Frontal cortex (tissue), 4 donors: ENCODE data around the gene MET. TPM values are rescaled to one million over a fixed set of nuclear protein-coding genes. Genes with fewer than 3 reads are reported as not detected.

Experiments
- DNase-seq, 2 donors: peaks; one replicate each; pipeline ENCODE4 v3.0.0; 2012; ENCODE audit warnings: low spot score in 2 of 2
- FAIRE-seq: peaks from 2 replicates; lab custom pipeline; 2012; peaks lifted over from hg19 to GRCh38; lab: Jason Lieb, UNC
- total RNA-seq: library from RNA; depleted of rRNA; stranded (reverse); fragments of >200 nt; gene quantifications from one replicate; pipeline ENCODE4 v1.2.3, GENCODE V29; 2014
- donor health status: control.
- donor health status: control.
- donor health status: control.

MET gene
- total RNA-seq, 1 donor from 2014 or later = 2.9 TPM

DNA sequence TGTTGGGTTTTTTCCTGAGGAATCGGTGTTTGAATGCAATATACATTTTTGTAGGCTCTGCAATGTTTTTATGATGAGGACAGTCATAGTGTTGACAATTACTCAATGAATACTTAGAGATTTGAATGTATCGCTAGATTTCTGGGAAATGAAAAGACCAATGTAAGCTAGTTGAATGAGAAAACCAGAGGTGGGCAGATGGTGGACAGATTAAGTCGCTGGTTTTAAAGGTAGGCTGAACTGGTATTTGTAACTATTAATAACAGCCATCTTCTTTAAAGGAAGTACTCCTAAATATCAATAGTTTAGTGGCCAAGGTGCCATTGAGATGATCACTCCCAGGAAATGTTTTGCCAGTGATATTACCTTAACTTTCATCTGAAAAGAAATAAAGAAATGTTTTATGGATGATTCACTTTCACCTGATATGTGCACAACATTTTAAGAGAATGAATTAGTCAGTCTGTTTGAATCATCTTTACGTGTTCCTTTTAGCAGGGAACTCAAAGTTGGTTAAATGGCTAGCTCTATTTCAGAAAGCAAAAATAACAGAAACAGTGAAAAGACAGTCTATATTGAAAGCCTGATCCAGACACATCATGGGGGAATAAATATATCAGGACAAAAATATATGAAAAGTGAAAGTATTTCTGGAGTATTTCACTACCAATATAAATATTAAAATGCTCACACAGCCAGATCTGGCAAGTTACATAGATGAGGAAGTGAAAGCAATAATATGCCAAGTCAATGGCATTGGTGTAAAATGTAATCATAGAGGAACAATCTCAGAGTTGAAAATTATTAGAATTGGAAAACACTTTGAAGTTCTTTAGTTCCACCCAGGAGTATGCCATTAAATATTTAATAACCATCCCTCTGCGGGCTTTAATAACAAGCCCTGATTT lies 20.7 kb downstream of the MET start:
- no peak for DNase-seq
- no peak for FAIRE-seq

- FAIRE-seq (no peak), DNase-seq (no peak)
These were observed 24.7 kb downstream of the MET start for GRCh38 chr7:116696707-116697106.

DNA sequence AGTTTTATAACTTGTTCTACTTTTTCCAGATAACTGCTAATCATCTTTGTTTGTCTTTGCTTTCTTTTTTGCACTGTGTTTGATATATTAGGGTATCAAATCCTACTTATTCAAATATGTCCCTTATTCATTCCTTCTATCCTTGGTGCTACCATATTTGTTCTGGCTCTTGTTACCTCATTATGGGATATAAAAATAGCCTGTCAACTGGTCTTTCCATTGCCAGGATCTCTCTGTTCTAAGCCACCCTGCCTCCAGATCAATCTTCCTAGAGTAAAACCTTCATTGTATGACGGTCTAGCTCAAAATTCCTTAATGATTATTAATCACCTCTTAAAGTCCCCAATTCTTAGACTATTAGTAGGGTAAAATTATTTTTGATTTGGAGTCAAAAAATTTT lies 25.2 kb downstream of the MET start:
- FAIRE-seq (no peak), DNase-seq (no peak)

- FAIRE-seq = no peak
- no peak for DNase-seq
These were observed 25.8 kb downstream of the MET start for GRCh38 chr7:116697761-116698160.

DNA sequence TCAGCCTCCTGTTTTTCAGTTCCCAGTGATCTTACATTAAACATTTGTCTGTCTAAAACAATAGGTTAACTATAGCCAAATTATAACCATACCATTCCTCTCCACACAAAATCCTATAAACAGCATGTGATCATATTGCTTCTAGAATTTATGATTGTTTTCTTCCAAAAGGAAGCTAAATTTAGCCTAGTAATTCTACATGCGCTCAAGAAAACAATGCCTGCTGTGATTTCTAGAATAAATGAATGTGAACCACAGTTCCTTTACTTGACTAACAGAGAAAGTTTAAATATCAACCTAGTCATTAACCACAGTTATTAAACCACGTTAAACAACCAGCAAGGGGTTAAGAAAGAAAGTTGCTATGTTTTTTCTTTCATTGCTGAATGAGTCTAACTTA lies 26.4 kb downstream of the MET start:
- DNase-seq (no peak), FAIRE-seq (no peak)

DNA sequence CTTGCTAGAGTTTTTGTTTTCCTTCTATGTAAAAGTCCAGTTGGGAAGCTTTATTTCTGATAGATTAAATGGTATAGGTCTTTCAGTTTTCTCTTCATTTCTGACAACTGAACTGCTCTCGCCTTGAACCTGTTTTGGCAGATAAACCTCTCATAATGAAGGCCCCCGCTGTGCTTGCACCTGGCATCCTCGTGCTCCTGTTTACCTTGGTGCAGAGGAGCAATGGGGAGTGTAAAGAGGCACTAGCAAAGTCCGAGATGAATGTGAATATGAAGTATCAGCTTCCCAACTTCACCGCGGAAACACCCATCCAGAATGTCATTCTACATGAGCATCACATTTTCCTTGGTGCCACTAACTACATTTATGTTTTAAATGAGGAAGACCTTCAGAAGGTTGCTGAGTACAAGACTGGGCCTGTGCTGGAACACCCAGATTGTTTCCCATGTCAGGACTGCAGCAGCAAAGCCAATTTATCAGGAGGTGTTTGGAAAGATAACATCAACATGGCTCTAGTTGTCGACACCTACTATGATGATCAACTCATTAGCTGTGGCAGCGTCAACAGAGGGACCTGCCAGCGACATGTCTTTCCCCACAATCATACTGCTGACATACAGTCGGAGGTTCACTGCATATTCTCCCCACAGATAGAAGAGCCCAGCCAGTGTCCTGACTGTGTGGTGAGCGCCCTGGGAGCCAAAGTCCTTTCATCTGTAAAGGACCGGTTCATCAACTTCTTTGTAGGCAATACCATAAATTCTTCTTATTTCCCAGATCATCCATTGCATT lies 27.1 kb downstream of the MET start:
- FAIRE-seq (no peak), DNase-seq (no peak)

DNA sequence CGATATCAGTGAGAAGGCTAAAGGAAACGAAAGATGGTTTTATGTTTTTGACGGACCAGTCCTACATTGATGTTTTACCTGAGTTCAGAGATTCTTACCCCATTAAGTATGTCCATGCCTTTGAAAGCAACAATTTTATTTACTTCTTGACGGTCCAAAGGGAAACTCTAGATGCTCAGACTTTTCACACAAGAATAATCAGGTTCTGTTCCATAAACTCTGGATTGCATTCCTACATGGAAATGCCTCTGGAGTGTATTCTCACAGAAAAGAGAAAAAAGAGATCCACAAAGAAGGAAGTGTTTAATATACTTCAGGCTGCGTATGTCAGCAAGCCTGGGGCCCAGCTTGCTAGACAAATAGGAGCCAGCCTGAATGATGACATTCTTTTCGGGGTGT lies 27.7 kb downstream of the MET start:
- FAIRE-seq = no peak
- no peak for DNase-seq

- FAIRE-seq = no peak
- no peak for DNase-seq
These were observed 30.2 kb downstream of the MET start for GRCh38 chr7:116702046-116702785.

DNA sequence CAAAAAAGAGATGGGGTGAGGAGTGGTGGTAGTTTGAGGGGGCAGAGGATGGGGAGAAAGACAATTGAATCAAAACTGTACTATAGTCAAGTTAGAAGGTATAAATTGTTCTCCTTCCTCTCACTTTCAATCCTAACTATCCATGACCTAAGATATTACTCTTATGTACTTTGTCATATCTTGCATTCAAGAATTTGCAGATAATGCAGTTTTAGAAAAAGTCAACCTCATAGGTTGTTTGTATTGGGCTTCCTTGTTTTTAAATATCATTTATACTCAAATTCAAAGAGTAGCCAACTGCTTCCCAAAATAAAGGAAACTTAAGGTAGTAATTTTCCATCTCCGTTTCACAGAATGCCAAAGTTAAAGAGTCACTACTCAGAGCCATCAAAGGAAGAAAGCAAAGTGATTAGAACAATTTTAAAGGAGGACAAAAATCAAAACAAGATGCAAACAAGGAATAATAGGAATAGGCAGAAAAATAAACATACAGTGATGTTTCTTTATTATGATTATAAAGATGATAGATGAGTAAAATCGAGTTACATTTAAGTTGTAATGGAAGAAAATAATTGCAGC lies 32.7 kb downstream of the MET start:
- DNase-seq = no peak
- no peak for FAIRE-seq

DNA sequence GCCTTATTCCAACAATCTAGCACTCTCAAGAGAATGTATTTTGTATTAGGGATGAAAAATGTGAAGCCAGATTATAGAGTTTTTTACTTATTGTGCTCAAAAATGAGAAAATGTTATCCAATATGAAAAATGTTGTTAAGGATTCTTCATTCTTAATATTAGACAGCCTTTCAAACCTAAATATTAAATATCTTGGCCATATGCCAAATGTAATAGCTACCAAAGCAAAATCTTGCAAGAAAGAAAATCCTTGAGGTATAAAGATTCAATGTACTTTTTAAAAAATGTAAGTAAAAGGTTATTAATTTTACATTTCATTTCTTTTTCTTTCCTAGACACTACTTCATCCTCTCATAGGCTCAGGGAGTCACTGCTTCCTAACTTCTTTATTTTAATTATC lies 33.4 kb downstream of the MET start:
- DNase-seq (no peak), FAIRE-seq (no peak)

DNA sequence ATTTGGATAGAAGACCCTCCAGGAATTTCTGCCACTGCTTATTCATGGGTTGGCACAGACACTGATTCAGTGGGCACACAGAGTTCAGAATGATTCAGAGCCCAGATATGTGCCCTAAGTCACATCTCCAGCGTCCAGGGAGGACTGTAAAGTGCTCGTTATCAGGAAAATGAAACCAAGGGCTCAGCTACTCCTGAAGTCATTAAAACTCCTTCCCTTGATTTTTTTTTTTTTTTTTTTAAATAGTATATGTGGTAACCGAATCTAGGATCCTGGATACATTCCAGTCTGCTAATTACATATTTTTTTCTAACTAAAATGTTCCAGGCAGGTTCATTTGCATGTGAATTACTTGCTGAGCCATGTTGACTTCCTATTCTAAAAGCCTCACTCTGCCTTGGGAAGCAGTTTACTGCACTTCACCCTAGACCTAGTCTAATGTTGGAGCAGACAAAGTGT lies 34.7 kb downstream of the MET start:
- no peak for FAIRE-seq
- no peak for DNase-seq

DNA sequence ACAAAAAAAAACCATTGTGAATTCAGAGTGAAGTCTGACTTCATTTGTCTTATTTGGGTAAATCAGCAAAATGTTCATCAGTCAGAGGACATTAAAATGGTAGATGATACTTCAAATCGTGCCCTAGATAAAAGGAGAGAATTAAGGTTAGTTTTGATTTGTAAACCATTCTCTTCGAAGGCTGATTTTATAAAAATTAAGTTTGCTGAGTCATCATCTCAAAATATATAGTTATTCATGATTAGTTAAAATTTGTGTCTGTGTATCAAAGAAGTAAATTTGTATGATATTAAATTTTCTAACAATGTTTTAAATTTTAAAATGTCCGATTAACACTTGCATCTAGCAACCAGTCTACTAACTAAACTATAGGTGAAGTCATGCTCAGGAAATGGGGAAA lies 35.3 kb downstream of the MET start:
- DNase-seq = no peak
- no peak for FAIRE-seq

- FAIRE-seq (no peak), DNase-seq (no peak)
These were observed 36.3 kb downstream of the MET start for GRCh38 chr7:116708248-116708647.

DNA sequence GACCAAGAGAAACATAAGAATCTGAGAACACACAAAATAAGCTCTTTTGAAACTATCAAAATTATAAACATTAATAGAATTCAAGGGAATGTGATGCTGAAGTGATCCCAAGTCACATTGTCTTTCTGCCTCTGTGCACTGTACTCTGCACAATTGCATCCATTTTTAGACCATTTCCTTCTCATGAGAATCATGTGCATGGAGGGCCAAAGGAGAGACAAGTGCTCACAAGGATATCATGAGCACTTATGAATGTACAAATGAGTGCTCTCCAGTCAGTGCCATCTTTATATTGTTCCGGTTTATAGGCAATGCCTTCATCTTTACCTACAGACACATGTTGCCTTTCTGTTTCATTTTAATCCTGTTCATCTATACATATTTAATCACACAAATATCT lies 36.9 kb downstream of the MET start:
- FAIRE-seq = no peak
- DNase-seq = no peak

DNA sequence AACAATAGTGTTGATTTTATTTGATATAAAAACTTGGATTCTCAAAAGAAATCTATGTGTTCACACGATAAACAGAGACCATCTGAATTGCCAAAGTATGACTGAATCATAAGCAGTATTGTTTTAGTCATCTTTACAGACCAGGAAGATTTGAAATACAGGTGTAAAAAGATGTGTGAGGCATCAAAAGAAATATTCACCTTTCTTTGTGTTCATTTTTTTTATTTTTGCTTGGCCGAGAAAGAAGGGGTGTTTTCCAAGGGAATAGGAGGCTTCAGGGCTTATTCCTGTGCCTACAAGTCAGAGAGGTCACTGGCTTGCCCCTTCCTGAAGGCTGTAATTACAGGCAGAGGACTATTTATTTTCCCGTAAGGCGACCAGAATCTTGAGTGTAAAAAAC lies 37.3 kb downstream of the MET start:
- FAIRE-seq = no peak
- DNase-seq = no peak

GRCh38 chr7:116710764-116711452 lies 38.9 kb downstream of the MET start:
- DNase-seq (no peak), FAIRE-seq (no peak)

DNA sequence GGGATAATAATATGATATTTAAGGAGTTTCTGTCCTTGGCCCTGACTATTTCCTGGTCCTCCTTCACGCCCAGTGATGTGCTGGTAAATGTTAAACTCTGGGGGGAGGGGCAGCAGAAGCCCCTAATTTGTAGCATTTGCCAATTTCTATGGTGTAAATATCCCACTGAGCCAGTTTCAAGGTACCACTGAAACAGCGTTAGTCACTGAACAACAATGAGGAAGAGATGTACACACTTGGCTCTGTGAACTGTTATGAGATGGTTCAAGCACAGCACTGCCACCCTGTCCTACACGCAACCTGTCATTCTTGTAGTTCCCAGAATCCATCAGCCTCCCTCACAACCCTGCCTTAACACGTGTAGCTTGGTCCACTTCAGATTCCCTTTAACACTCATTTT lies 39.8 kb downstream of the MET start:
- DNase-seq = no peak
- FAIRE-seq = no peak

GRCh38 chr7:116713500-116713899 lies 41.5 kb downstream of the MET start:
- no peak for FAIRE-seq

GRCh38 chr7:116713918-116714317 lies 41.9 kb downstream of the MET start:
- FAIRE-seq = no peak

More at GRCh38 chr7:116713500-116713899, 41.5 kb downstream of the MET start:
- DNase-seq = no peak

More at GRCh38 chr7:116713918-116714317, 41.9 kb downstream of the MET start:
- no peak for DNase-seq
